HG03342 (cell line): ENCODE results near the gene CRLF1.
"Not testable (repeated sequence)": the region's sequence is repeated elsewhere in the genome, so short reads cannot be mapped to it uniquely, and the experiment has no call there.

Experiments used
- ATAC-seq: cut with Tn5 transposase; IDR thresholded peaks from one replicate; pipeline ENCODE4 v1.9.1; 2021; ENCODE audit warnings: mild to moderate bottlenecking, moderate library complexity; ENCODE audit not compliant: unreplicated experiment

The CRLF1 gene

GRCh38 chr19:18610245-18610555 is 3.6 kb upstream of the CRLF1 start:
- ATAC-seq: no peak

GRCh38 chr19:18609717-18610051 is 3.1 kb upstream of the CRLF1 start:
- ATAC-seq: no peak

GRCh38 chr19:18608805-18609716 is 2.5 kb upstream of the CRLF1 start:
- no peak for ATAC-seq

GRCh38 chr19:18608102-18608804 is 1.7 kb upstream of the CRLF1 start:
- ATAC-seq: no peak

GRCh38 chr19:18607226-18608101 is 865 bp upstream of the CRLF1 start:
- no peak for ATAC-seq

GRCh38 chr19:18605546-18606280 is 886 bp downstream of the CRLF1 start:
- ATAC-seq: no peak

GRCh38 chr19:18605196-18605545 is 1.4 kb downstream of the CRLF1 start:
- no peak for ATAC-seq

- no peak for ATAC-seq
Measured at GRCh38 chr19:18604820-18605159, 1.8 kb downstream of the CRLF1 start.

GRCh38 chr19:18603958-18604819 is 2.4 kb downstream of the CRLF1 start:
- no peak for ATAC-seq

- no peak for ATAC-seq
Measured at GRCh38 chr19:18603255-18603957, 3.2 kb downstream of the CRLF1 start.

- ATAC-seq: no peak
Measured at GRCh38 chr19:18601875-18602274, 4.7 kb downstream of the CRLF1 start.

- ATAC-seq: not testable (repeated sequence)
Measured at GRCh38 chr19:18600692-18601397, 5.8 kb downstream of the CRLF1 start.

- no peak for ATAC-seq
Measured at GRCh38 chr19:18599485-18599884, 7.1 kb downstream of the CRLF1 start.

- ATAC-seq: no peak
Measured at GRCh38 chr19:18597809-18598660, 8.6 kb downstream of the CRLF1 start.

- ATAC-seq: no peak
Measured at GRCh38 chr19:18596752-18597157, 9.8 kb downstream of the CRLF1 start.

- no peak for ATAC-seq
Measured at GRCh38 chr19:18595475-18595874, 11.1 kb downstream of the CRLF1 start.

- no peak for ATAC-seq
Measured at GRCh38 chr19:18594824-18595373, 11.7 kb downstream of the CRLF1 start.
